Right cardiac atrium (tissue), 5 donors: ENCODE measurements around the gene SEMA7A. TPM values are rescaled to one million over a fixed set of nuclear protein-coding genes. Genes with fewer than 3 reads are reported as not detected.

ENCODE experiments used
- ATAC-seq, 2 donors: fragments of 200-7000 bp; cut with Tn5 transposase; one replicate each; pipeline versions ENCODE4 v1.8.0 to v1.9.1; 2020; ENCODE audit warnings: moderate library complexity in 2 of 2, mild to moderate bottlenecking in 1 of 2
- DNase-seq, 3 donors: peaks; one replicate each; pipeline ENCODE4 v3.0.0-alpha.2; 2020
- H3K27ac ChIP-seq: one replicate; pipeline ENCODE4 v1.5.1; 2013; ENCODE audit warnings: mild to moderate bottlenecking, low read length, control low read depth, moderate library complexity
- H3K27me3 ChIP-seq: one replicate; pipeline ENCODE4 v1.6.1; 2013; ENCODE audit not compliant: control insufficient read depth, insufficient read depth
- H3K4me1 ChIP-seq: one replicate; pipeline ENCODE4 v1.6.1; 2013; ENCODE audit warnings: low read length; ENCODE audit not compliant: control insufficient read depth, insufficient read depth
- H3K4me3 ChIP-seq: one replicate; pipeline ENCODE4 v1.5.1; 2013; ENCODE audit warnings: low read length, control low read depth
- H3K9me3 ChIP-seq: one replicate; pipeline ENCODE4 v1.6.1; 2013; ENCODE audit warnings: low read length; ENCODE audit not compliant: control insufficient read depth
- WGBS: extraction: QIAGEN DNeasy Blood & Tissue Kit; methylation state at CpG from one replicate; pipeline ENCODE4 v1.1.7; 2013; 5-methylcytosine and 5-hydroxymethylcytosine counted together
- intact Hi-C, 4 donors: fragments of 100-400 bp; cut with DNase I; formaldehyde crosslinking; loops; one replicate each; pipeline versions ENCODE4 v1.11.0 to v1.14.0; 2022 to 2023
- polyA plus RNA-seq: library from polyadenylated mRNA; stranded (reverse); fragments of 200-250 nt; gene quantifications from one replicate; pipeline ENCODE4 v1.2.3, GENCODE V29; 2013
- total RNA-seq, 4 donors: library from RNA; stranded (reverse); fragmentation: NEBNext Ultra II Directional; extraction: Animal tissue kit (Norgen Biotek cat#: 25700); gene quantifications; one replicate each; pipeline ENCODE4 v1.2.1, GENCODE V29; 2021
- donor health status: healthy with polysubstance abuse.
- donor health status: DM: no; HTN: yes; CAD: no.
- donor health status: DM: no; HTN: no; CAD: no.
- donor health status: DM: no; HTN: yes; CAD: no; lungs with severe emphysema.
- donor health status: DM: yes; HTN: yes; CAD: no.

Gene SEMA7A
- total and polyA plus RNA-seq, 5 donors: 1.7 to 3.3 (median 2.0) TPM

GRCh38 chr15:74428970-74429780 is 4.6 kb downstream of the SEMA7A start:
- intact Hi-C loops: no loop called here
- no peak for ATAC-seq
- peak in 2 of 3 donors; percentile 46 to 55 for DNase-seq
- H3K4me3 ChIP-seq: no peak overlapping the region
- no peaks in the 10 kb centered on the region for H3K4me1 ChIP-seq
- H3K27me3 ChIP-seq: no peaks in the 10 kb centered on the region
- 85% methylated on average over 14 of the region's 14 CpGs for WGBS
- no peak overlapping the region for H3K27ac ChIP-seq
- H3K9me3 ChIP-seq: no peaks in the 10 kb centered on the region

DNA sequence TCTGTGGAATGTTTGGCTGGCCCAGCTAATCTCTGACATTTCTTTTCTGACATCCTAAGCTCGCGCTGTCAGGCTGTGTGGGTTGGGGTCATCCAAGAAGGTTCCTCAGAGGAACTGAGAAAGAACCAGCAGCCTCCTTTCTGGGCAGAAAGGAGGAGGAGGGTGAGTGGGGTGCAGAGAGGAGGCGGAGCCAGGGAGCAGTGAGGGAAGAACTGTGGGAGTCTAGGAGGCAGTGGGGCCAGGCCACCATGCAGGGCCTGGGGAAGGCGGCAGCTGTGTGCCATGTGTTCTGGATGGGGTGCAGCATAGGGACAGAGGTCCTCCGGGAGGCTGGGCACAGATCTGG is 5.3 kb downstream of the SEMA7A start:
- H3K4me1 ChIP-seq: no peaks in the 10 kb centered on the region
- no peak overlapping the region for H3K27ac ChIP-seq
- intact Hi-C loops: no loop called here
- no peak overlapping the region for H3K4me3 ChIP-seq
- ATAC-seq (no peak), DNase-seq (peak in 2 of 3 donors; percentile 53 to 54)
- H3K27me3 ChIP-seq: no peaks in the 10 kb centered on the region
- WGBS: 89% methylated on average over 5 of the region's 5 CpGs
- H3K9me3 ChIP-seq: no peaks in the 10 kb centered on the region

- Histone ChIP-seq H3K27me3 (no peaks in the 10 kb centered on the region), H3K4me3 (no peak overlapping the region), H3K4me1 (peaks cover 3% of the 10 kb centered on the region), H3K9me3 (no peaks in the 10 kb centered on the region), H3K27ac (no peak overlapping the region)
- intact Hi-C loops: no loop called here
- ATAC-seq (no peak), DNase-seq (peak in 2 of 3 donors; percentile 32 to 35)
- WGBS: 83% methylated on average over 9 of the region's 9 CpGs
These were observed 5.9 kb downstream of the SEMA7A start for GRCh38 chr15:74427607-74428441.

GRCh38 chr15:74426404-74427281 is 7.1 kb downstream of the SEMA7A start:
- H3K27me3 ChIP-seq: no peaks in the 10 kb centered on the region
- no peak for ATAC-seq
- peak in 2 of 3 donors; percentile 11 to 38 for DNase-seq
- H3K4me3 ChIP-seq: no peak overlapping the region
- no peaks in the 10 kb centered on the region for H3K9me3 ChIP-seq
- peaks cover 3% of the 10 kb centered on the region for H3K4me1 ChIP-seq
- no peak overlapping the region for H3K27ac ChIP-seq
- intact Hi-C loops: no loop called here
- 90% methylated on average over 10 of the region's 10 CpGs for WGBS

GRCh38 chr15:74425630-74426029 is 8.1 kb downstream of the SEMA7A start:
- peaks cover 5% of the 10 kb centered on the region for H3K4me1 ChIP-seq
- ATAC-seq (no peak), DNase-seq (peak in 1 of 3 donors; percentile 2)

DNA sequence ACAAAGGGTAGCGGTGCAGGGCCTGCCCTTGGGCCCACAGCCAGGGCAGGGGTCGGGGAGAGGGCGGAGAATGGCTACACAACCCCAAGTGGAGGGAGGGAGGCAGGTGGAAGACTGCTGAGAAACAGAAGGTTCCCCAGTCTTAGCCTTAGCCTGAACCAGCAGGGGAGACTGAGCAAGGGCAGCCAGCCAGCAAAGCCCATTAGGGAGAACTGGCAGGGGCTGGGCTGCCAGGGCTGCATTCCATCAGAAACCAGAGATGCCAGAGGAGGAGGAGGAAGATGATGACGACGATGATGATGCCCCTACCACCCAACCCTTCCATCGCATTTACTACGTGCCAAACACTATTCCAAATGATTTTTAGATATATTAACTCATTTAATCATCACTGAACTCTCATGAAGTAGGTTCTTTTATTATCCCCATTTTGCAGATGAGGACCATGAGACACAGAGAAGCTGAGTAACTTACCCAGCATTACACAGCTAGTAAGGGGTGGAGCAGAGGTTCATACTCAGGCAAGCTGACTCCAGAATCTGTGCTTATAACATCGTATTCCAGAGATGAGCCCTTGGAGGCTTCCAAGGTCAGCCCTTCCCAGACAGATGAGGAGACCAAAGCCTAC is 8.7 kb downstream of the SEMA7A start:
- intact Hi-C loops: no loop called here
- Histone ChIP-seq H3K27me3 (no peaks in the 10 kb centered on the region), H3K4me3 (no peak overlapping the region), H3K9me3 (no peaks in the 10 kb centered on the region), H3K27ac (no peak overlapping the region), H3K4me1 (peaks cover 5% of the 10 kb centered on the region)
- 89% methylated on average over 8 of the region's 8 CpGs for WGBS
- ATAC-seq (no peak), DNase-seq (peak in 1 of 3 donors; percentile 20)

More at GRCh38 chr15:74425630-74426029, 8.1 kb downstream of the SEMA7A start:
- WGBS: 80% methylated on average over 7 of the region's 7 CpGs
- Histone ChIP-seq H3K9me3 (no peaks in the 10 kb centered on the region), H3K27ac (no peak overlapping the region), H3K27me3 (no peaks in the 10 kb centered on the region), H3K4me3 (no peak overlapping the region)
- intact Hi-C loops: no loop called here

- intact Hi-C loops: no loop called here
- ATAC-seq (no peak), DNase-seq (peak in 2 of 3 donors; percentile 21 to 41)
- H3K4me1 ChIP-seq: peaks cover 5% of the 10 kb centered on the region
- no peak overlapping the region for H3K4me3 ChIP-seq
- H3K9me3 ChIP-seq: no peaks in the 10 kb centered on the region
- WGBS: 82% methylated on average over 10 of the region's 10 CpGs
- no peaks in the 10 kb centered on the region for H3K27me3 ChIP-seq
- no peak overlapping the region for H3K27ac ChIP-seq
These were observed 10.1 kb downstream of the SEMA7A start for GRCh38 chr15:74423431-74424257.

- no peak for ATAC-seq
- 71% methylated on average over 14 of the region's 14 CpGs for WGBS
- intact Hi-C loops: no loop called here
These were observed 10.9 kb downstream of the SEMA7A start for GRCh38 chr15:74422652-74423430.

DNA sequence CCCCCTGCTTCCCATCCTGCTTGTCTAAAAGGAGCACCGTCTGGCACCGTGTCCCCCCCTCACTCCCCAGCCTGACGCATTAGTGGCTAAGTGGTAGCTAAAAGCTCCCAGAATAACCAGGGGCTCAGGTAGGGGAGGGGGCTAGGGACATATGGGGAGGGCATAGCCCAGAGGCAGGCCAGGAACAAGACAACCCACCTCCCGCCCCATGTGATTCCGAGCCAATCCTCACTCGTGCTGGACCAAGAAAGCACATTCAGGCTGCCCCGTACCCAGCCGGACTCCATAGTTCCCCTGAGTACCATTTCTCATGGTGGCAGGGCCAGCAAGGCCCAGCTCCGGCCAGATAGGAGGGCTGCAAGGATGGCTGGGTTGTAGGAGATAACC is 11.5 kb downstream of the SEMA7A start:
- Histone ChIP-seq H3K4me3 (no peak overlapping the region), H3K4me1 (peaks cover 5% of the 10 kb centered on the region), H3K9me3 (no peaks in the 10 kb centered on the region), H3K27ac (peak overlapping the region; percentile 26), H3K27me3 (no peaks in the 10 kb centered on the region)
- intact Hi-C loops: no loop called here
- WGBS: 71% methylated on average over 9 of the region's 9 CpGs
- DNase-seq (no peak), ATAC-seq (no peak)

More at GRCh38 chr15:74422652-74423430, 10.9 kb downstream of the SEMA7A start:
- Histone ChIP-seq H3K27me3 (no peaks in the 10 kb centered on the region), H3K4me3 (no peak overlapping the region), H3K4me1 (peaks cover 5% of the 10 kb centered on the region), H3K27ac (peak overlapping the region; percentile 26), H3K9me3 (no peaks in the 10 kb centered on the region)
- DNase-seq: peak in 2 of 3 donors; percentile 4 to 47
